Endothelial cell of umbilical vein (primary cell): ENCODE results near the gene SRL. TPM values are rescaled to one million over a fixed set of nuclear protein-coding genes. Genes with fewer than 3 reads are reported as not detected.

Experiments
- BruUV-seq: library from RNA; stranded (reverse); fragments of 400-500 nt; replicated peaks from 2 replicates; lab custom pipeline; 2021; lab: Mats Ljungman, UMichigan
- CTCF ChIA-PET: fragments of 300-600, 350-600 bp; sonication (Branson Sonifier 250); formaldehyde crosslinking; loops from one replicate; lab custom pipeline; 2021; ENCODE audit warnings: antibody characterized with exemption, inconsistent platforms; lab: Charles Lee
- POLR2A ChIA-PET: fragments of 300-600, 350-600 bp; sonication (Branson Sonifier 250); formaldehyde crosslinking; loops from one replicate; lab custom pipeline; 2021; ENCODE audit warnings: antibody characterized with exemption, inconsistent platforms; lab: Charles Lee
- DNase-seq: peaks from one replicate; pipeline ENCODE4 v3.0.0-alpha.2; 2011; ENCODE audit warnings: low read depth, low spot score
- FAIRE-seq: peaks from 2 replicates; lab custom pipeline; 2011; peaks lifted over from hg19 to GRCh38; lab: Jason Lieb, UNC
- H2AFZ ChIP-seq: 2 replicates; pipeline ENCODE4 v1.6.0; 2012; ENCODE audit warnings: low read depth, low read length, control low read depth, inconsistent platforms
- H3K27ac ChIP-seq: 2 replicates; pipeline ENCODE4 v1.5.1; 2011; ENCODE audit warnings: low read depth, mild to moderate bottlenecking, control low read depth, low read length, moderate library complexity; ENCODE audit not compliant: insufficient read depth
- H3K27me3 ChIP-seq, 2 experiments: 2 replicates each; pipeline versions ENCODE4 v1.6.0 to v1.6.1; 2011; ENCODE audit warnings: low read length in 2 of 2, mixed read lengths in 1 of 2; ENCODE audit not compliant: control insufficient read depth in 2 of 2, insufficient read depth in 2 of 2
- H3K36me3 ChIP-seq, 2 experiments: 2 replicates in 1 of 2; 3 replicates in 1 of 2; pipeline ENCODE4 v1.5.1; 2011; ENCODE audit warnings: low read length in 2 of 2, mild to moderate bottlenecking in 1 of 2, moderate library complexity in 1 of 2; ENCODE audit not compliant: control insufficient read depth in 2 of 2, insufficient read depth in 2 of 2; ENCODE audit errors: extremely low read depth in 1 of 2
- H3K4me1 ChIP-seq: 3 replicates; pipeline ENCODE4 v1.5.1; 2011; ENCODE audit warnings: mild to moderate bottlenecking, low read length; ENCODE audit not compliant: control insufficient read depth, insufficient read depth; ENCODE audit errors: extremely low read depth
- H3K4me2 ChIP-seq: 2 replicates; pipeline ENCODE4 v1.6.1; 2011; ENCODE audit warnings: low read length, control low read depth, mixed read lengths; ENCODE audit not compliant: insufficient read depth
- H3K4me3 ChIP-seq, 3 experiments: fragments of 200-600 bp in 1 of 3; sonication (generic), shearing (Covaris generic) in 1 of 3; replicated peaks in 1 of 3; 2 replicates each; pipeline ENCODE4 v1.5.1; 2011 to 2016; ENCODE audit warnings: control low read depth in 3 of 3, low read length in 3 of 3, mild to moderate bottlenecking in 2 of 3, inconsistent platforms in 1 of 3, low read depth in 1 of 3, moderate library complexity in 1 of 3; ENCODE audit not compliant: insufficient read depth in 1 of 3
- H3K79me2 ChIP-seq: 2 replicates; pipeline ENCODE4 v1.6.0; 2012; ENCODE audit warnings: low read length, inconsistent platforms; ENCODE audit not compliant: control insufficient read depth, insufficient read depth
- H3K9ac ChIP-seq: replicated peaks from 2 replicates; pipeline ENCODE3; 2011; ENCODE audit warnings: low read length, control low read depth; ENCODE audit not compliant: insufficient read depth; ENCODE audit errors: extremely low read depth
- H3K9me1 ChIP-seq: replicated peaks from 3 replicates; pipeline ENCODE4 v1.6.0; 2011; ENCODE audit warnings: mild to moderate bottlenecking, low read length; ENCODE audit not compliant: control insufficient read depth, insufficient read depth; ENCODE audit errors: extremely low read depth
- H3K9me3 ChIP-seq: replicated peaks from 2 replicates; pipeline ENCODE4 v1.5.1; 2012; ENCODE audit warnings: low read length, inconsistent platforms; ENCODE audit not compliant: control insufficient read depth, insufficient read depth
- H4K20me1 ChIP-seq: replicated peaks from 2 replicates; pipeline ENCODE3; 2011; ENCODE audit warnings: mild to moderate bottlenecking, low read length; ENCODE audit not compliant: control insufficient read depth, insufficient read depth; ENCODE audit errors: extremely low read depth
- EZH2 ChIP-seq: IDR thresholded peaks from 2 replicates; pipeline ENCODE4 v1.6.1; 2012; ENCODE audit warnings: borderline replicate concordance, low read depth, mild to moderate bottlenecking, moderate library complexity, low read length, inconsistent platforms; ENCODE audit not compliant: severe bottlenecking
- FOS ChIP-seq: IDR thresholded peaks from 2 replicates; pipeline ENCODE4 v1.6.1; 2011; ENCODE audit warnings: mild to moderate bottlenecking, low read length, moderate library complexity, borderline replicate concordance; ENCODE audit not compliant: insufficient read depth
- GATA2 ChIP-seq: IDR thresholded peaks from 2 replicates; pipeline ENCODE4 v1.7.0; 2011; ENCODE audit warnings: low read depth, mild to moderate bottlenecking, moderate library complexity, mixed read lengths, low read length; ENCODE audit not compliant: insufficient read length, insufficient read depth
- JUN ChIP-seq: IDR thresholded peaks from 2 replicates; pipeline ENCODE4 v1.6.1; 2011; ENCODE audit warnings: borderline replicate concordance, low read depth; ENCODE audit not compliant: insufficient read length, insufficient read depth
- MYC ChIP-seq: IDR thresholded peaks from one replicate; pipeline ENCODE4 v1.6.1; 2011; ENCODE audit warnings: mild to moderate bottlenecking, low read depth, low read length
- POLR2A ChIP-seq: IDR thresholded peaks from 2 replicates; pipeline ENCODE4 v1.6.1; 2012; ENCODE audit warnings: low read depth, mild to moderate bottlenecking, control low read depth, low read length
- POLR2AphosphoS5 ChIP-seq: IDR thresholded peaks from 2 replicates; pipeline ENCODE4 v1.6.1; 2012; ENCODE audit warnings: low read depth, mild to moderate bottlenecking, control low read depth, low read length, moderate library complexity; ENCODE audit not compliant: insufficient read depth
- dilution Hi-C: fragments of 300-500 bp; cut with MboI; formaldehyde crosslinking; loops from one replicate; pipeline ENCODE4 v1.15.0; 2019; ENCODE audit warnings: low sequenced_read_pairs; ENCODE audit not compliant: extremely low pct_ligation_motif_present
- intact Hi-C: fragments of 100-400 bp; cut with micrococcal nuclease; formaldehyde crosslinking; loops from one replicate; pipeline ENCODE4 v1.10.0; 2022
- polyA plus RNA-seq, 4 experiments: library from polyadenylated mRNA; depleted of rRNA in 3 of 4; stranded (reverse) in 3 of 4; unstranded in 1 of 4; fragments of >200 nt; gene quantifications; 2 replicates each; pipeline versions ENCODE4 v1.2.1 to v1.2.3, GENCODE V29; 2011 to 2012; ENCODE audit warnings: missing spikeins in 1 of 4
- total RNA-seq: library from RNA; stranded (reverse); gene quantifications from 2 replicates; pipeline ENCODE4 v1.2.3, GENCODE V29; 2021
- TF ChIP-seq, protein P1 (sequence below), 2 donors: IDR thresholded peaks; 1 replicate in 1 of 2; 2 replicates in 1 of 2; pipeline ENCODE4 v1.5.1; 2011; ENCODE audit warnings: low read length in 2 of 2, mild to moderate bottlenecking in 2 of 2, moderate library complexity in 2 of 2, control low read depth in 1 of 2, inconsistent platforms in 1 of 2, low read depth in 1 of 2; ENCODE audit not compliant: insufficient read depth in 1 of 2; ENCODE audit errors: extremely low read depth in 1 of 2
- TF ChIP-seq, protein P2 (sequence below): IDR thresholded peaks from 2 replicates; pipeline ENCODE4 v1.6.1; 2011; ENCODE audit not compliant: insufficient read depth, insufficient read length

SRL gene
- total and polyA plus RNA-seq, 2 donors (not counting 3 experiments of a cell fraction or from before 2014, with no cell fraction given): 0.21 to 0.29 TPM

DNA sequence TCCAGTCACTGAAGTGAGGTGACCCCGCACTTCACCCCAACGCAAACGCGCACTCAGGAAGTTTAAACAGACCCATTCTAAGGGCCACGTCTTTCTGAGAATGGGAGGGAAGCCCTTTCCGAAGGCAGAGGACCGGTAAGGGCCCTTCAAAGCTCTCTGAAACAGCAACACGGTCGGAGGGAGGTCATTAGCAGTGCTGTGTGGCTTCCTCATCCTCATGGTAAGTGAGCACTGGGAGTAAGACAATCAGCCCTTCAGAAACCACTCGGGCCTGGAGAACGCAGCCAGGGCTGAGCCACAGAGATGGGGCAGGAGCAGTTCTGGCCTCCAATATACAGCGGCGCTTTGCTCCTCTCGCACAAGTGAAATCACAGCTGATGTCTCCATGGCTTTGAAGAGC lies 23.7 kb downstream of the SRL start:
- no peak overlapping the region for H2AFZ ChIP-seq
- ChIA-PET POLR2A (interaction anchor here (0.6 kb wide), 1 partner anchor 718 kb away, joined by 3 read pairs; no protein-coding TSS in a partner anchor), CTCF (interaction anchor here (1.3 kb wide), 2 partner anchors 18 to 36 kb away, joined by 4 to 7 read pairs; no protein-coding TSS in a partner anchor)
- H3K27me3 ChIP-seq: no peaks in the 10 kb centered on the region
- H3K79me2 ChIP-seq: no peaks in the 10 kb centered on the region
- H4K20me1 ChIP-seq: no peaks in the 10 kb centered on the region
- no peaks in the 10 kb centered on the region for H3K36me3 ChIP-seq
- H3K4me2 ChIP-seq: no peak overlapping the region
- no peak overlapping the region for H3K27ac ChIP-seq
- DNase-seq: no peak
- no peaks in the 10 kb centered on the region for H3K4me1 ChIP-seq
- no peaks in the 10 kb centered on the region for H3K9me3 ChIP-seq
- FAIRE-seq: no peak
- no peak overlapping the region for H3K9ac ChIP-seq
- dilution Hi-C loops (no loop called here), intact Hi-C loops (no loop called here)
- TF ChIP-seq, protein P1, sequence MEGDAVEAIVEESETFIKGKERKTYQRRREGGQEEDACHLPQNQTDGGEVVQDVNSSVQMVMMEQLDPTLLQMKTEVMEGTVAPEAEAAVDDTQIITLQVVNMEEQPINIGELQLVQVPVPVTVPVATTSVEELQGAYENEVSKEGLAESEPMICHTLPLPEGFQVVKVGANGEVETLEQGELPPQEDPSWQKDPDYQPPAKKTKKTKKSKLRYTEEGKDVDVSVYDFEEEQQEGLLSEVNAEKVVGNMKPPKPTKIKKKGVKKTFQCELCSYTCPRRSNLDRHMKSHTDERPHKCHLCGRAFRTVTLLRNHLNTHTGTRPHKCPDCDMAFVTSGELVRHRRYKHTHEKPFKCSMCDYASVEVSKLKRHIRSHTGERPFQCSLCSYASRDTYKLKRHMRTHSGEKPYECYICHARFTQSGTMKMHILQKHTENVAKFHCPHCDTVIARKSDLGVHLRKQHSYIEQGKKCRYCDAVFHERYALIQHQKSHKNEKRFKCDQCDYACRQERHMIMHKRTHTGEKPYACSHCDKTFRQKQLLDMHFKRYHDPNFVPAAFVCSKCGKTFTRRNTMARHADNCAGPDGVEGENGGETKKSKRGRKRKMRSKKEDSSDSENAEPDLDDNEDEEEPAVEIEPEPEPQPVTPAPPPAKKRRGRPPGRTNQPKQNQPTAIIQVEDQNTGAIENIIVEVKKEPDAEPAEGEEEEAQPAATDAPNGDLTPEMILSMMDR (IDR thresholded peaks at IDR 0.05; ENCODE audit: extremely low read depth in 1 of 2, insufficient read depth in 1 of 2, low read depth in 1 of 2, low read length in 2 of 2): no peak
- TF ChIP-seq JUN (no peak), POLR2AphosphoS5 (no peak), GATA2 (no peak), FOS (no peak), POLR2A (no peak), MYC (no peak), EZH2 (no peak)
- TF ChIP-seq, protein P2, sequence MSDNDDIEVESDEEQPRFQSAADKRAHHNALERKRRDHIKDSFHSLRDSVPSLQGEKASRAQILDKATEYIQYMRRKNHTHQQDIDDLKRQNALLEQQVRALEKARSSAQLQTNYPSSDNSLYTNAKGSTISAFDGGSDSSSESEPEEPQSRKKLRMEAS: no peak
- no peaks in the 10 kb centered on the region for H3K9me1 ChIP-seq
- H3K4me3 ChIP-seq: no peak overlapping the region
- no TSS peak for BruUV-seq
